Neural progenitor cell (in vitro differentiated cells): Measurements from ENCODE around the gene CRYGS. TPM values are rescaled to one million over a fixed set of nuclear protein-coding genes. Genes with fewer than 3 reads are reported as not detected.

Source experiments
- DNase-seq: peaks from one replicate; pipeline ENCODE4 v3.0.0-alpha.2; 2016; ENCODE audit warnings: low spot score
- H2AFZ ChIP-seq: fragments of 200-600 bp; sonication (generic); replicated peaks from 2 replicates; pipeline ENCODE4 v1.6.1; 2016; ENCODE audit warnings: antibody characterized with exemption
- H3F3A ChIP-seq: fragments of 200-600 bp; sonication (generic); 2 replicates; pipeline ENCODE4 v1.6.1; 2016; ENCODE audit warnings: antibody characterized with exemption, low read depth
- H3K27ac ChIP-seq: fragments of 200-600 bp; sonication (generic); 2 replicates; pipeline ENCODE4 v1.5.1; 2016; ENCODE audit warnings: mild to moderate bottlenecking
- H3K27me3 ChIP-seq: fragments of 200-600 bp; sonication (generic); 2 replicates; pipeline ENCODE4 v1.6.1; 2016; ENCODE audit warnings: mild to moderate bottlenecking, moderate library complexity
- H3K36me3 ChIP-seq: fragments of 200-600 bp; sonication (generic); 2 replicates; pipeline ENCODE4 v1.5.1; 2016
- H3K4me1 ChIP-seq: fragments of 200-600 bp; sonication (generic); 2 replicates; pipeline ENCODE4 v1.6.1; 2016; ENCODE audit warnings: mixed run types
- H3K4me2 ChIP-seq: fragments of 200-600 bp; sonication (generic); 2 replicates; pipeline ENCODE4 v1.6.1; 2016
- H3K4me3 ChIP-seq: fragments of 200-600 bp; sonication (generic); 2 replicates; pipeline ENCODE4 v1.5.1; 2016
- H3K79me2 ChIP-seq: fragments of 200-600 bp; sonication (generic); 2 replicates; pipeline ENCODE4 v1.6.1; 2016; ENCODE audit warnings: low read depth
- H3K9ac ChIP-seq: fragments of 200-600 bp; sonication (generic); 2 replicates; pipeline ENCODE4 v1.6.1; 2016
- H3K9me3 ChIP-seq: fragments of 200-600 bp; sonication (generic); 2 replicates; pipeline ENCODE4 v1.5.1; 2016; ENCODE audit warnings: low read depth
- H4K20me1 ChIP-seq: fragments of 200-600 bp; sonication (generic); 2 replicates; pipeline ENCODE4 v1.6.1; 2016; ENCODE audit warnings: low read depth
- H3K27ac Mint-ChIP-seq: 3 replicates; pipeline ENCODE4 v1.8.0; 2021; ENCODE audit warnings: mixed read lengths
- H3K27me3 Mint-ChIP-seq: 2 replicates; pipeline ENCODE4 v1.8.0; 2022; ENCODE audit warnings: low read depth, mild to moderate bottlenecking, inconsistent platforms, moderate library complexity, mixed read lengths; ENCODE audit not compliant: insufficient read depth
- H3K36me3 Mint-ChIP-seq: 3 replicates; pipeline ENCODE4 v1.8.0; 2021; ENCODE audit warnings: mixed read lengths
- H3K4me1 Mint-ChIP-seq: 3 replicates; pipeline ENCODE4 v1.8.0; 2021; ENCODE audit warnings: mixed read lengths
- H3K4me3 Mint-ChIP-seq: 3 replicates; pipeline ENCODE4 v1.8.0; 2021; ENCODE audit warnings: mild to moderate bottlenecking, moderate library complexity, mixed read lengths
- H3K9me3 Mint-ChIP-seq: 3 replicates; pipeline ENCODE4 v1.8.0; 2020; ENCODE audit warnings: mixed read lengths
- CTCF ChIP-seq: fragments of 200-600 bp; sonication (generic); IDR thresholded peaks from 2 replicates; pipeline ENCODE4 v1.5.1; 2017; ENCODE audit warnings: antibody characterized with exemption, mild to moderate bottlenecking
- EZH2 ChIP-seq: fragments of 200-600 bp; sonication (generic); IDR thresholded peaks from 2 replicates; pipeline ENCODE4 v1.6.1; 2017; ENCODE audit warnings: antibody characterized with exemption, mild to moderate bottlenecking, moderate library complexity
- EZH2phosphoT487 ChIP-seq: fragments of 200-600 bp; sonication (generic); IDR thresholded peaks from 2 replicates; pipeline ENCODE4 v1.6.1; 2017; ENCODE audit warnings: antibody characterized with exemption
- total RNA-seq: library from RNA; depleted of rRNA; stranded (reverse); fragments of >200 nt; gene quantifications from 2 replicates; pipeline ENCODE4 v1.2.3, GENCODE V29; 2015; ENCODE audit warnings: low replicate concordance

Gene CRYGS
- 1.1 and 1.4 TPM in 2 replicates for total RNA-seq

- H3K9me3 ChIP-seq: no peaks in the 10 kb centered on the region
- H3K9ac ChIP-seq: no peak within 1 kb of the TSS
- no peak within 1 kb of the TSS for H3K4me2 ChIP-seq
- H3K4me1 ChIP-seq: peaks cover 9% of the 10 kb centered on the region
- Mint-ChIP-seq H3K4me3 (no peak within 1 kb of the TSS), H3K4me1 (peaks cover 39% of the 10 kb centered on the region), H3K9me3 (no peaks in the 10 kb centered on the region), H3K27ac (no peak within 1 kb of the TSS), H3K27me3 (no peaks in the 10 kb centered on the region), H3K36me3 (peaks cover 11% of the 10 kb centered on the region)
- no peak for TF ChIP-seq EZH2phosphoT487
- no peak for TF ChIP-seq CTCF
- no peak for TF ChIP-seq EZH2
- no peak within 1 kb of the TSS for H3K27ac ChIP-seq
- H3K36me3 ChIP-seq: no peaks in the 10 kb centered on the region
- H2AFZ ChIP-seq: no peak within 1 kb of the TSS
- no peaks in the 10 kb centered on the region for H3K27me3 ChIP-seq
- H3K79me2 ChIP-seq: no peaks in the 10 kb centered on the region
- H4K20me1 ChIP-seq: no peaks in the 10 kb centered on the region
- no peaks in the 10 kb centered on the region for H3F3A ChIP-seq
- H3K4me3 ChIP-seq: no peak within 1 kb of the TSS
- DNase-seq: no peak
Measured at GRCh38 chr3:186544281-186544680, at the start of gene CRYGS. Gene CRYGS (minus strand): TSS chr3:186544380. CDS start chr3:186544326, 54 bp downstream.

- H3K36me3 ChIP-seq: no peaks in the 10 kb centered on the region
- no peak overlapping the region for H3K27ac ChIP-seq
- Mint-ChIP-seq H3K36me3 (no peaks in the 10 kb centered on the region), H3K9me3 (no peaks in the 10 kb centered on the region), H3K27me3 (no peaks in the 10 kb centered on the region), H3K4me1 (peaks cover 5% of the 10 kb centered on the region), H3K27ac (no peak overlapping the region), H3K4me3 (no peak overlapping the region)
- H2AFZ ChIP-seq: no peak overlapping the region
- no peak overlapping the region for H3K4me2 ChIP-seq
- no peak overlapping the region for H3K9ac ChIP-seq
- no peaks in the 10 kb centered on the region for H4K20me1 ChIP-seq
- no peaks in the 10 kb centered on the region for H3K4me1 ChIP-seq
- TF ChIP-seq EZH2phosphoT487 (no peak), CTCF (no peak), EZH2 (no peak)
- no peaks in the 10 kb centered on the region for H3K9me3 ChIP-seq
- no peaks in the 10 kb centered on the region for H3F3A ChIP-seq
- DNase-seq: no peak
- H3K4me3 ChIP-seq: no peak overlapping the region
- H3K79me2 ChIP-seq: no peaks in the 10 kb centered on the region
- H3K27me3 ChIP-seq: peaks cover 3% of the 10 kb centered on the region
Measured at GRCh38 chr3:186593862-186594261, 49.7 kb upstream of the CRYGS start.

- H3K4me1 ChIP-seq: no peaks in the 10 kb centered on the region
- no peak overlapping the region for H3K9ac ChIP-seq
- no peak overlapping the region for H3K4me3 ChIP-seq
- H3K4me2 ChIP-seq: no peak overlapping the region
- no peaks in the 10 kb centered on the region for H3K36me3 ChIP-seq
- no peaks in the 10 kb centered on the region for H3K36me3 Mint-ChIP-seq
- no peak overlapping the region for H3K27ac Mint-ChIP-seq
- peaks cover 5% of the 10 kb centered on the region for H3K4me1 Mint-ChIP-seq
- no peaks in the 10 kb centered on the region for H3F3A ChIP-seq
- no peak overlapping the region for H3K4me3 Mint-ChIP-seq
- TF ChIP-seq EZH2 (no peak), CTCF (no peak), EZH2phosphoT487 (no peak)
- no peaks in the 10 kb centered on the region for H3K79me2 ChIP-seq
- no peaks in the 10 kb centered on the region for H3K27me3 Mint-ChIP-seq
- no peak for DNase-seq
- no peaks in the 10 kb centered on the region for H3K9me3 Mint-ChIP-seq
- H4K20me1 ChIP-seq: no peaks in the 10 kb centered on the region
- H2AFZ ChIP-seq: no peak overlapping the region
- H3K27ac ChIP-seq: no peak overlapping the region
- H3K9me3 ChIP-seq: no peaks in the 10 kb centered on the region
- H3K27me3 ChIP-seq: peaks cover 3% of the 10 kb centered on the region
Measured at GRCh38 chr3:186592682-186593081, 48.5 kb upstream of the CRYGS start.
